Retinal pigment epithelial cell (primary cell): Measurements from ENCODE around the gene MRPL34.

Experiments used
- DNase-seq: peaks from one replicate; pipeline ENCODE4 v3.0.0-alpha.2; 2010; ENCODE audit warnings: low read depth
- H3K4me3 ChIP-seq: 2 replicates; pipeline ENCODE4 v1.5.1; 2011; ENCODE audit warnings: mild to moderate bottlenecking, low read length, control low read depth, moderate library complexity
- TF ChIP-seq, protein P1 (sequence below): conservative IDR thresholded peaks from 2 replicates; pipeline ENCODE4 v1.5.1; 2011; ENCODE audit warnings: low read depth, low read length, control low read depth, inconsistent platforms

Gene MRPL34

DNA sequence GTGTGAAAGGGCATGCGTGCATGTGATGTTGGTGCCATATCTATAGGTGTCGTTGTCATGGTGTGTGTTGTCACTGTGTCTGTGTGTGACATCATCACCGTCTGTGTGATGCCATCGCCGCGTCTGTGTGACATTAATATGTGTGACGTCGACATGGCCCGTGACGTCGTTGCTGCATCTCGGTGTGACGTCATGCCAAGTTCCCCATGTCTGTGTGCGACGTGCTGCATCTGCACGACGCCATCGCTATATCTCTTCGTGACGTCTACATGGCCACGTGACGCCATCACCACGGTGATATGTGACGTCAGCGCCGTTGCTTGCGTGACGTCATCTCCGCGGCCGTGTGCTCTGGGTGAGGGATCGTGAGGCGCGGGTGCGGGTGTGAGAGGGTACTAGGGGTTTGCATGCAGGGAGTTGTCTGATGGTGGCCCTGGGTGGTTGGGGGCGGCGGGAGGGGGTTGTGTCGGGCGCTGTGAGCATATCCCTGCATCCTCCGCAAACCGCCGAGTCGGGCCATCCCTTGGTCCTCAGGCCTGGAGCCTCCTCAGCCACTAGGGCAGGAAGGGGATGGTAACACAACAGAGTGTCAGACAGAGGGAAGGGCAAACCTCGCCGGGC lies 46.3 kb downstream of the MRPL34 start:
- H3K4me3 ChIP-seq = no peak overlapping the region
- TF ChIP-seq, protein P1, sequence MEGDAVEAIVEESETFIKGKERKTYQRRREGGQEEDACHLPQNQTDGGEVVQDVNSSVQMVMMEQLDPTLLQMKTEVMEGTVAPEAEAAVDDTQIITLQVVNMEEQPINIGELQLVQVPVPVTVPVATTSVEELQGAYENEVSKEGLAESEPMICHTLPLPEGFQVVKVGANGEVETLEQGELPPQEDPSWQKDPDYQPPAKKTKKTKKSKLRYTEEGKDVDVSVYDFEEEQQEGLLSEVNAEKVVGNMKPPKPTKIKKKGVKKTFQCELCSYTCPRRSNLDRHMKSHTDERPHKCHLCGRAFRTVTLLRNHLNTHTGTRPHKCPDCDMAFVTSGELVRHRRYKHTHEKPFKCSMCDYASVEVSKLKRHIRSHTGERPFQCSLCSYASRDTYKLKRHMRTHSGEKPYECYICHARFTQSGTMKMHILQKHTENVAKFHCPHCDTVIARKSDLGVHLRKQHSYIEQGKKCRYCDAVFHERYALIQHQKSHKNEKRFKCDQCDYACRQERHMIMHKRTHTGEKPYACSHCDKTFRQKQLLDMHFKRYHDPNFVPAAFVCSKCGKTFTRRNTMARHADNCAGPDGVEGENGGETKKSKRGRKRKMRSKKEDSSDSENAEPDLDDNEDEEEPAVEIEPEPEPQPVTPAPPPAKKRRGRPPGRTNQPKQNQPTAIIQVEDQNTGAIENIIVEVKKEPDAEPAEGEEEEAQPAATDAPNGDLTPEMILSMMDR = no peak

DNA sequence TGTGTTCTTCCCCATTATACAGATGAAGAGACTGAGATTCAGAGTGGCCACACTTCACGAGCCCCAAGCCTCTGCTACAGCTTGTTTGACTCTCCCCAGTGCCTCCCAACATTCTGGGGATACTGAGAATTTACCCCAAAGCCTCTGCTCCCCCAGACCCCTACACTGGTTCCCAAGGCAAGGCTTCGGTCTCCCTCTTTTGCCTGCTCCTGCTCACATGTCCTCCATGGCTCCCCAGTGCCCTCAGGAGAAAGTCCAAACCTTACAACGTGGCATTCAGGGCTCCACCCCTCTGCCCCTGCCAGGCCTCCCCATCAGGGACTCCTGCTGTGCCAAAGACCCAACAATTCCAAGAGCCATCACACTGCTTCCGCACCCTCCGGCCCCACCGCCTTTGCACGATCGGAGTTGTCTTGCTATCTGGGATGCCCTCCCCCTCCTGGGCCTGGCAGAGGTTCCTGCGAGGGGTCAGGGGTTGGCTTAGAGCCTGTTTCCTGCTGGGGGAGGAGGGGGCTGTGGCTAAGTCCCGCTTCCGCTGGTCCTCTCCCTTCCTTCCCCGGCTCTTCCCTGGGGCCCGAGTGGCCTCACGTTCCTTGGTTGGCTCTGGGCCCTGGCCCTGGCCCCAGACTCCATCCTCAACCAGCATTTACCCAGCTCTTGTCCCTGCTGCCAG lies 47.1 kb downstream of the MRPL34 start:
- TF ChIP-seq, protein P1 = no peak
- no peak overlapping the region for H3K4me3 ChIP-seq
- no peak for DNase-seq

More for the DNA sequence above, 46.3 kb downstream of the MRPL34 start:
- DNase-seq = no peak

DNA sequence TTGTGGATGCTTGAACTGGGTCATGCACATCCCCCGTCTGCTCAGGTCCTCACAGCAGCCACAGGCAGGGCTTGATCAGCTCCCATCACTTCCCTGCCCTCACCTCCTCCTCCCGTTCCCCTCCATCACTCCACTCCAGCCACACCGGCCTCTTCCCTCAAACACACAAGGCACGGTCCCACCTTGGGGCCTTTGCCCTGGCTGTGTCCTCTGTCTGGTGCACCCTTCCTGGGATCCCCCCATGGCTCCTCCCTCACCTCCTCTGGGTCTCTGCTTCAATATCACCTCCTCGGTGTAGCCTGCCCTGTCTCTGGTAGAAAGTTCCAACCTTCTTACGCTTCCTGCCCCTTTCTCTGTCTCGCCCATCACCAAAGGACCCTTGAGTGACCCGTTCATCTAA lies 47.7 kb downstream of the MRPL34 start:
- TF ChIP-seq, protein P1 = no peak
- no peak overlapping the region for H3K4me3 ChIP-seq
- no peak for DNase-seq
